SU-DHL-6 (cell line): ENCODE data around the gene KLK10.

Source experiments
- EZH2phosphoT487 ChIP-seq: fragments of 200-600 bp; sonication (generic), shearing (Covaris generic); conservative IDR thresholded peaks from 2 replicates; pipeline ENCODE4 v1.6.1; 2018; ENCODE audit warnings: mild to moderate bottlenecking, antibody characterized with exemption, low read length, moderate library complexity, mixed read lengths
- TF ChIP-seq, protein P1 (sequence below): fragments of 200-600 bp; sonication (generic); IDR thresholded peaks from one replicate; pipeline ENCODE4 v1.5.1; 2017; ENCODE audit warnings: antibody characterized with exemption, mild to moderate bottlenecking, low read length, moderate library complexity; ENCODE audit not compliant: insufficient read depth, poor library complexity, severe bottlenecking

DNA sequence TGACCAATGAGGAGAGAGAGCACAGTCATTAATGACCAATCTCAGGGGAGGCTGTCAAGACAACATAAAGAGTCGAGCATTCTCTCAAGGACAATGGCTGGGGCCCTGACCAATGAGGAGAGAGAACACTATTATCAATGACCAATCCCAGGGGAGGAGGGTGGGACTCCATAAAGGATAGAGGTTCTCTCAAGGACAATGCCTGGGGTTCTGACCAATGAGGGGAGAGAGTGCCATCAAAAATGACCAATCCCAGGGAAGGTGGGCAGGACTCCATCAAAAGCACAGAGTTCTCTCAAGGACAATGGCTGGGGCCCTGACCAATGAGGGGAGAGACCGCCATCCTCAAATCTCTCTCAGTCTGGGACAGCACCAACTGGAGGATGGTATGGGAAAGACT is 10.2 kb upstream of the KLK10 start:
- TF ChIP-seq, protein P1, sequence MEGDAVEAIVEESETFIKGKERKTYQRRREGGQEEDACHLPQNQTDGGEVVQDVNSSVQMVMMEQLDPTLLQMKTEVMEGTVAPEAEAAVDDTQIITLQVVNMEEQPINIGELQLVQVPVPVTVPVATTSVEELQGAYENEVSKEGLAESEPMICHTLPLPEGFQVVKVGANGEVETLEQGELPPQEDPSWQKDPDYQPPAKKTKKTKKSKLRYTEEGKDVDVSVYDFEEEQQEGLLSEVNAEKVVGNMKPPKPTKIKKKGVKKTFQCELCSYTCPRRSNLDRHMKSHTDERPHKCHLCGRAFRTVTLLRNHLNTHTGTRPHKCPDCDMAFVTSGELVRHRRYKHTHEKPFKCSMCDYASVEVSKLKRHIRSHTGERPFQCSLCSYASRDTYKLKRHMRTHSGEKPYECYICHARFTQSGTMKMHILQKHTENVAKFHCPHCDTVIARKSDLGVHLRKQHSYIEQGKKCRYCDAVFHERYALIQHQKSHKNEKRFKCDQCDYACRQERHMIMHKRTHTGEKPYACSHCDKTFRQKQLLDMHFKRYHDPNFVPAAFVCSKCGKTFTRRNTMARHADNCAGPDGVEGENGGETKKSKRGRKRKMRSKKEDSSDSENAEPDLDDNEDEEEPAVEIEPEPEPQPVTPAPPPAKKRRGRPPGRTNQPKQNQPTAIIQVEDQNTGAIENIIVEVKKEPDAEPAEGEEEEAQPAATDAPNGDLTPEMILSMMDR = no peak
- TF ChIP-seq EZH2phosphoT487 = no peak
